SK-N-SH (cell line): ENCODE measurements around the gene SOS2. TPM values are rescaled to one million over a fixed set of nuclear protein-coding genes. Genes with fewer than 3 reads are reported as not detected.

Experiments used
- CTCF ChIA-PET: fragments of 300-600, 350-600 bp; formaldehyde crosslinking; extraction: SDS; loops from one replicate; lab custom pipeline; 2021; lab: Yijun Ruan, JAX
- POLR2A ChIA-PET: fragments of 350-600 bp; sonication (Branson Sonifier 250); formaldehyde crosslinking; extraction: SDS; loops from one replicate; lab custom pipeline; 2020; ENCODE audit warnings: antibody characterized with exemption, inconsistent platforms; lab: Yijun Ruan, JAX
- DNase-seq: peaks from one replicate; pipeline ENCODE4 v3.0.0; 2012
- H2AFZ ChIP-seq: fragments of 200-600 bp; sonication (generic); 2 replicates; pipeline ENCODE4 v1.8.1; 2016; ENCODE audit warnings: antibody characterized with exemption, mild to moderate bottlenecking, low read depth
- H3F3A ChIP-seq: fragments of 200-600 bp; sonication (generic); replicated peaks from 2 replicates; pipeline ENCODE3; 2016; ENCODE audit warnings: antibody characterized with exemption, mild to moderate bottlenecking; ENCODE audit not compliant: insufficient read depth
- H3K27ac ChIP-seq, 2 experiments: fragments of 200-500 bp in 1 of 2; fragments of 200-600 bp in 1 of 2; sonication (Bioruptor generic) in 1 of 2; sonication (generic), shearing (Covaris generic) in 1 of 2; 2 replicates each; pipeline versions ENCODE4 v1.5.1 to v1.6.1; 2014 to 2016; ENCODE audit warnings: low read depth in 2 of 2, inconsistent platforms in 1 of 2, low read length in 1 of 2, mild to moderate bottlenecking in 1 of 2, mixed read lengths in 1 of 2
- H3K27me3 ChIP-seq: fragments of 200-600 bp; sonication (generic), shearing (Covaris generic); 2 replicates; pipeline ENCODE4 v1.6.1; 2016; ENCODE audit warnings: mixed run types; ENCODE audit not compliant: insufficient read depth
- H3K36me3 ChIP-seq, 2 experiments: fragments of 200-500 bp in 1 of 2; fragments of 200-600 bp in 1 of 2; sonication (Bioruptor generic) in 1 of 2; sonication (generic) in 1 of 2; replicated peaks in 1 of 2; 2 replicates each; pipeline versions ENCODE3 to v1.5.1; 2014 to 2016; ENCODE audit warnings: low read length in 1 of 2, mild to moderate bottlenecking in 1 of 2; ENCODE audit not compliant: insufficient read depth in 2 of 2, control insufficient read depth in 1 of 2
- H3K4me1 ChIP-seq, 2 experiments: fragments of 200-500 bp in 1 of 2; fragments of 200-600 bp in 1 of 2; sonication (Bioruptor generic) in 1 of 2; sonication (generic), shearing (Covaris generic) in 1 of 2; 2 replicates each; pipeline versions ENCODE4 v1.5.1 to v1.6.1; 2014 to 2016; ENCODE audit warnings: low read depth in 1 of 2, low read length in 1 of 2, mixed run types in 1 of 2; ENCODE audit not compliant: insufficient read depth in 2 of 2, control insufficient read depth in 1 of 2
- H3K4me2 ChIP-seq: fragments of 200-600 bp; sonication (generic), shearing (Covaris generic); 2 replicates; pipeline ENCODE4 v1.6.1; 2017; ENCODE audit warnings: mixed run types
- H3K4me3 ChIP-seq, 2 experiments: fragments of 200-500 bp in 1 of 2; fragments of 200-600 bp in 1 of 2; sonication (Bioruptor generic) in 1 of 2; sonication (generic), shearing (Covaris generic) in 1 of 2; 2 replicates each; pipeline versions ENCODE4 v1.5.1 to v1.8.1; 2014 to 2016; ENCODE audit warnings: low read depth in 2 of 2, inconsistent platforms in 1 of 2, low read length in 1 of 2, mild to moderate bottlenecking in 1 of 2, mixed read lengths in 1 of 2, moderate library complexity in 1 of 2
- H3K79me2 ChIP-seq: fragments of 200-600 bp; sonication (generic); 2 replicates; pipeline ENCODE4 v1.8.1; 2017; ENCODE audit warnings: mild to moderate bottlenecking; ENCODE audit not compliant: insufficient read depth
- H3K9ac ChIP-seq: fragments of 200-600 bp; sonication (generic); 2 replicates; pipeline ENCODE4 v1.6.1; 2017; ENCODE audit warnings: mixed run types
- H3K9me2 ChIP-seq: fragments of 200-600 bp; sonication (generic); 2 replicates; pipeline ENCODE4 v1.6.1; 2017; ENCODE audit warnings: mixed run types
- H3K9me3 ChIP-seq: fragments of 200-600 bp; sonication (generic); 2 replicates; pipeline ENCODE4 v1.6.1; 2017; ENCODE audit warnings: mixed run types, mild to moderate bottlenecking, moderate library complexity
- H4K20me1 ChIP-seq: fragments of 200-600 bp; sonication (generic); 2 replicates; pipeline ENCODE4 v1.6.1; 2017; ENCODE audit warnings: mild to moderate bottlenecking, mixed run types; ENCODE audit not compliant: insufficient read depth
- CHD2 ChIP-seq: fragments of 150-350 bp; IDR thresholded peaks from 2 replicates; pipeline ENCODE4 v1.6.1; 2018; ENCODE audit warnings: low read length; ENCODE audit not compliant: partially characterized antibody
- ELF1 ChIP-seq: IDR thresholded peaks from 2 replicates; pipeline ENCODE4 v1.4.0; 2012
- EZH2phosphoT487 ChIP-seq: fragments of 200-600 bp; sonication (generic); IDR thresholded peaks from 2 replicates; pipeline ENCODE4 v1.6.1; 2017; ENCODE audit warnings: low read depth, mixed run types, mild to moderate bottlenecking, antibody characterized with exemption, moderate library complexity, borderline replicate concordance
- GABPA ChIP-seq: IDR thresholded peaks from 2 replicates; pipeline ENCODE4 v1.4.0; 2012; ENCODE audit warnings: low read depth, mild to moderate bottlenecking
- NFIC ChIP-seq: IDR thresholded peaks from 2 replicates; pipeline ENCODE4 v1.4.0; 2012; ENCODE audit warnings: borderline replicate concordance
- RCOR1 ChIP-seq: fragments of 150-350 bp; IDR thresholded peaks from 2 replicates; pipeline ENCODE4 v1.6.1; 2017; ENCODE audit warnings: antibody characterized with exemption, low read length
- SMC3 ChIP-seq: IDR thresholded peaks from 2 replicates; pipeline ENCODE4 v1.6.1; 2012; ENCODE audit warnings: low read depth, low read length, improper control_type of control experiment
- TEAD4 ChIP-seq: IDR thresholded peaks from 2 replicates; pipeline ENCODE4 v1.4.0; 2012; ENCODE audit warnings: mild to moderate bottlenecking, borderline replicate concordance; ENCODE audit not compliant: insufficient read depth
- USF1 ChIP-seq: IDR thresholded peaks from 2 replicates; pipeline ENCODE4 v1.4.0; 2012; ENCODE audit warnings: low read depth, borderline replicate concordance
- ZBTB33 ChIP-seq: IDR thresholded peaks from 2 replicates; pipeline ENCODE4 v1.4.0; 2012; ENCODE audit warnings: low read depth, borderline replicate concordance
- WGBS: methylation state at CpG from one replicate; pipeline ENCODE4 v1.1.6; 2017; ENCODE audit warnings: low lambda C conversion rate; 5-methylcytosine and 5-hydroxymethylcytosine counted together
- polyA plus RNA-seq, 3 experiments: library from polyadenylated mRNA; depleted of rRNA; stranded (reverse); fragments of >200 nt; gene quantifications; 2 replicates each; pipeline ENCODE4 v1.2.3, GENCODE V29; 2012
- TF ChIP-seq, protein P1 (sequence below): fragments of 150-350 bp; IDR thresholded peaks from 2 replicates; pipeline ENCODE4 v1.6.1; 2016; ENCODE audit warnings: mild to moderate bottlenecking, low read depth, low read length
- TF ChIP-seq, protein P2 (sequence below): fragments of 200-600 bp; sonication (generic); IDR thresholded peaks from 2 replicates; pipeline ENCODE4 v1.6.1; 2017; ENCODE audit warnings: antibody characterized with exemption, mild to moderate bottlenecking, moderate library complexity
- TF ChIP-seq, protein P3 (sequence below): IDR thresholded peaks from 2 replicates; pipeline ENCODE4; 2012

Gene SOS2
- polyA plus RNA-seq, 1 of the 3 experiments (the other 2 are of a cell fraction), result 6.2 TPM

- no peak for TF ChIP-seq RCOR1
- TF ChIP-seq ZBTB33, result no peak
- TF ChIP-seq ELF1, result no peak
- TF ChIP-seq NFIC, result no peak
- no peak for TF ChIP-seq TEAD4
- TF ChIP-seq, protein P1, sequence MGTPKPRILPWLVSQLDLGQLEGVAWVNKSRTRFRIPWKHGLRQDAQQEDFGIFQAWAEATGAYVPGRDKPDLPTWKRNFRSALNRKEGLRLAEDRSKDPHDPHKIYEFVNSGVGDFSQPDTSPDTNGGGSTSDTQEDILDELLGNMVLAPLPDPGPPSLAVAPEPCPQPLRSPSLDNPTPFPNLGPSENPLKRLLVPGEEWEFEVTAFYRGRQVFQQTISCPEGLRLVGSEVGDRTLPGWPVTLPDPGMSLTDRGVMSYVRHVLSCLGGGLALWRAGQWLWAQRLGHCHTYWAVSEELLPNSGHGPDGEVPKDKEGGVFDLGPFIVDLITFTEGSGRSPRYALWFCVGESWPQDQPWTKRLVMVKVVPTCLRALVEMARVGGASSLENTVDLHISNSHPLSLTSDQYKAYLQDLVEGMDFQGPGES, result no peak
- TF ChIP-seq, protein P2, sequence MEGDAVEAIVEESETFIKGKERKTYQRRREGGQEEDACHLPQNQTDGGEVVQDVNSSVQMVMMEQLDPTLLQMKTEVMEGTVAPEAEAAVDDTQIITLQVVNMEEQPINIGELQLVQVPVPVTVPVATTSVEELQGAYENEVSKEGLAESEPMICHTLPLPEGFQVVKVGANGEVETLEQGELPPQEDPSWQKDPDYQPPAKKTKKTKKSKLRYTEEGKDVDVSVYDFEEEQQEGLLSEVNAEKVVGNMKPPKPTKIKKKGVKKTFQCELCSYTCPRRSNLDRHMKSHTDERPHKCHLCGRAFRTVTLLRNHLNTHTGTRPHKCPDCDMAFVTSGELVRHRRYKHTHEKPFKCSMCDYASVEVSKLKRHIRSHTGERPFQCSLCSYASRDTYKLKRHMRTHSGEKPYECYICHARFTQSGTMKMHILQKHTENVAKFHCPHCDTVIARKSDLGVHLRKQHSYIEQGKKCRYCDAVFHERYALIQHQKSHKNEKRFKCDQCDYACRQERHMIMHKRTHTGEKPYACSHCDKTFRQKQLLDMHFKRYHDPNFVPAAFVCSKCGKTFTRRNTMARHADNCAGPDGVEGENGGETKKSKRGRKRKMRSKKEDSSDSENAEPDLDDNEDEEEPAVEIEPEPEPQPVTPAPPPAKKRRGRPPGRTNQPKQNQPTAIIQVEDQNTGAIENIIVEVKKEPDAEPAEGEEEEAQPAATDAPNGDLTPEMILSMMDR, result no peak
- TF ChIP-seq, protein P3, sequence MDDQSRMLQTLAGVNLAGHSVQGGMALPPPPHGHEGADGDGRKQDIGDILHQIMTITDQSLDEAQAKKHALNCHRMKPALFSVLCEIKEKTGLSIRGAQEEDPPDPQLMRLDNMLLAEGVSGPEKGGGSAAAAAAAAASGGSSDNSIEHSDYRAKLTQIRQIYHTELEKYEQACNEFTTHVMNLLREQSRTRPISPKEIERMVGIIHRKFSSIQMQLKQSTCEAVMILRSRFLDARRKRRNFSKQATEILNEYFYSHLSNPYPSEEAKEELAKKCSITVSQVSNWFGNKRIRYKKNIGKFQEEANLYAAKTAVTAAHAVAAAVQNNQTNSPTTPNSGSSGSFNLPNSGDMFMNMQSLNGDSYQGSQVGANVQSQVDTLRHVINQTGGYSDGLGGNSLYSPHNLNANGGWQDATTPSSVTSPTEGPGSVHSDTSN, result no peak
- no peak for TF ChIP-seq SMC3
- TF ChIP-seq USF1, result no peak
- no peak for TF ChIP-seq GABPA
- TF ChIP-seq EZH2phosphoT487, result no peak
- no peak for TF ChIP-seq CHD2
- POLR2A ChIA-PET, result no interaction called here
- Histone ChIP-seq H3K4me1 (no peaks in the 10 kb centered on the region), H3K36me3 (peaks cover 6 to 7% of the 10 kb centered on the region in 2 experiments), H3K9ac (no peak overlapping the region), H3K9me3 (0 out of 2 replicates have a peak, but pooled peaks cover 3% of the 10 kb centered on the region), H3K79me2 (no peaks in the 10 kb centered on the region), H4K20me1 (no peaks in the 10 kb centered on the region), H3K9me2 (no peaks in the 10 kb centered on the region), H2AFZ (no peak overlapping the region), H3K4me2 (no peak overlapping the region), H3F3A (no peaks in the 10 kb centered on the region), H3K27me3 (no peaks in the 10 kb centered on the region), H3K27ac (no peak overlapping the region), H3K4me3 (no peak overlapping the region)
- CTCF ChIA-PET, result interaction anchor here (0.6 to 1.3 kb wide), 3 partner anchors 13 to 409 kb away, joined by 3 to 5 read pairs (median 3); no protein-coding TSS in a partner anchor
- WGBS, result 95% methylated on average over 3 of the region's 3 CpGs
- no peak for DNase-seq
Observed at GRCh38 chr14:50247245-50247644, 15.9 kb upstream of the SOS2 start.
